ENCODE data around the gene ZNF496.

The ZNF496 gene

DNA sequence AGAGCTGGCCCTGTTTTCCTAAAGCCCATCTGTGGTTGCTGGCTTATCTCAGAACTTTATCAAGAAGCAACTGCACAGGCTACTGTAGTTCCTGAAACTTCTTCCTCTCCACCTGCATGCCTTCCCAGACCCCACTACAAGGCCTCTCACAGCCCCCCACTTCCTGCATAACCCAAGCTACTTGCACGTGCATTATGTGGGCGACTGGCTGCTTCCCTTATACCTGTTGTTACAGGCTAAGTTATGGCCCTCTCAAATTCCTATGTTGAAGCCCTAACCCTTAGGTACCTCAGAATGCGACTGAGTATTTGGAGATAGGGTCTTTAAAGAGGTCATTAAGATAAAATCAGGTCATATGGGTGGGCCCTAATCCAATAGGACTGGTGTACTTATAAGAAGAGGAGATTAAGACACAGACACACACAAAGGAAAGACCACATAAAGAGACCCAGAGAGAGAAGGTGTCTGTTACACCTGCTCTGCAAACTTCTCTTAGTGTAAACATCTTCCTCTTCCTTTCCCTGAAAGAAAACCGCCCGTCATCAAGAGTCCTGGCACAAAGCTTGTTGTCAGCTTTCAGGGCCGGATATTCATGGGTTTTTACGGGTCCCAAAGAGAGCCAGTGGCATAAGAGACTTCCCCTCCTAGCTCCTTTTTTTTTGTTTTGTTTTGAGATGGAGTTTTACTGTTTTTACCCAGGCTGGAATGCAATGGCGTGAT, 5.1 kb downstream of the ZNF496 start:
- H3F3A ChIP-seq (ENCODE audit: insufficient read depth, low read length) = no peaks in the 10 kb centered on the region

GRCh38 chr1:247324923-247325322, 6.7 kb downstream of the ZNF496 start:
- TF ChIP-seq CTCF (IDR thresholded peaks at IDR 0.05; ENCODE audit: low read length) (no peak), EZH2 (IDR thresholded peaks at IDR 0.05; ENCODE audit: borderline replicate concordance, low read length) (no peak)

More for the DNA sequence above, 5.1 kb downstream of the ZNF496 start:
- Histone ChIP-seq H3K9me2 (ENCODE audit: low read depth, low read length) (no peaks in the 10 kb centered on the region), H3K9ac (ENCODE audit: low read length) (no peak overlapping the region), H3K27me3 (ENCODE audit: insufficient read depth, low read length) (no peaks in the 10 kb centered on the region), H3K79me2 (ENCODE audit: insufficient read depth, low read length) (no peaks in the 10 kb centered on the region), H4K20me1 (ENCODE audit: insufficient read depth, low read length) (no peaks in the 10 kb centered on the region), H3K4me3 (ENCODE audit: low read depth, low read length, poor library complexity, severe bottlenecking) (no peak overlapping the region), H3K27ac (ENCODE audit: low read depth, low read length, poor library complexity, severe bottlenecking) (no peak overlapping the region), H3K9me3 (ENCODE audit: low read length) (no peaks in the 10 kb centered on the region), H3K36me3 (ENCODE audit: insufficient read depth, low read length) (peaks cover 38% of the 10 kb centered on the region; the same call in 1 of the 2 replicates), H2AFZ (ENCODE audit: low read length) (no peak overlapping the region), H3K4me1 (ENCODE audit: insufficient read depth, low read length, severe bottlenecking) (peaks cover 7% of the 10 kb centered on the region), H3K4me2 (ENCODE audit: low read length) (no peak overlapping the region)
- TF ChIP-seq CTCF (IDR thresholded peaks at IDR 0.05; ENCODE audit: low read length) = no peak
- no peak for TF ChIP-seq EZH2 (IDR thresholded peaks at IDR 0.05; ENCODE audit: borderline replicate concordance, low read length)

GRCh38 chr1:247324204-247324787, 7.4 kb downstream of the ZNF496 start:
- Histone ChIP-seq H3K9me2 (ENCODE audit: low read depth, low read length) (no peaks in the 10 kb centered on the region), H3K4me1 (ENCODE audit: insufficient read depth, low read length, severe bottlenecking) (no peaks in the 10 kb centered on the region), H3K79me2 (ENCODE audit: insufficient read depth, low read length) (no peaks in the 10 kb centered on the region), H3K27me3 (ENCODE audit: insufficient read depth, low read length) (no peaks in the 10 kb centered on the region), H3F3A (ENCODE audit: insufficient read depth, low read length) (no peaks in the 10 kb centered on the region), H4K20me1 (ENCODE audit: insufficient read depth, low read length) (no peaks in the 10 kb centered on the region), H3K4me2 (ENCODE audit: low read length) (no peak overlapping the region), H3K9me3 (ENCODE audit: low read length) (no peaks in the 10 kb centered on the region), H3K4me3 (ENCODE audit: low read depth, low read length, poor library complexity, severe bottlenecking) (no peak overlapping the region), H3K36me3 (ENCODE audit: insufficient read depth, low read length) (peaks cover 59% of the 10 kb centered on the region), H3K27ac (ENCODE audit: low read depth, low read length, poor library complexity, severe bottlenecking) (no peak overlapping the region), H3K9ac (ENCODE audit: low read length) (no peak overlapping the region), H2AFZ (ENCODE audit: low read length) (no peak overlapping the region)
- TF ChIP-seq EZH2 (IDR thresholded peaks at IDR 0.05; ENCODE audit: borderline replicate concordance, low read length) (no peak), CTCF (IDR thresholded peaks at IDR 0.05; ENCODE audit: low read length) (no peak)

More at GRCh38 chr1:247324923-247325322, 6.7 kb downstream of the ZNF496 start:
- Histone ChIP-seq H3K9me2 (ENCODE audit: low read depth, low read length) (no peaks in the 10 kb centered on the region), H3K4me1 (ENCODE audit: insufficient read depth, low read length, severe bottlenecking) (no peaks in the 10 kb centered on the region), H3K9me3 (ENCODE audit: low read length) (no peaks in the 10 kb centered on the region), H3K36me3 (ENCODE audit: insufficient read depth, low read length) (peaks cover 53% of the 10 kb centered on the region), H3K79me2 (ENCODE audit: insufficient read depth, low read length) (no peaks in the 10 kb centered on the region), H3K27me3 (ENCODE audit: insufficient read depth, low read length) (no peaks in the 10 kb centered on the region), H4K20me1 (ENCODE audit: insufficient read depth, low read length) (no peaks in the 10 kb centered on the region), H3K4me2 (ENCODE audit: low read length) (no peak overlapping the region), H2AFZ (ENCODE audit: low read length) (no peak overlapping the region), H3F3A (ENCODE audit: insufficient read depth, low read length) (no peaks in the 10 kb centered on the region), H3K27ac (ENCODE audit: low read depth, low read length, poor library complexity, severe bottlenecking) (no peak overlapping the region), H3K9ac (ENCODE audit: low read length) (no peak overlapping the region), H3K4me3 (ENCODE audit: low read depth, low read length, poor library complexity, severe bottlenecking) (no peak overlapping the region)
